K562 (cell line): Measurements from ENCODE around the gene ZNF891. TPM values are rescaled to one million over a fixed set of nuclear protein-coding genes. Genes with fewer than 3 reads are reported as not detected.

Experiments
- ATF7 ChIP-seq: fragments of 450-650 bp; IDR thresholded peaks from 2 replicates; pipeline ENCODE4 v1.7.1; 2014; ENCODE audit warnings: mild to moderate bottlenecking, moderate library complexity
- CBX1 ChIP-seq: sonication (generic); IDR thresholded peaks from 2 replicates; pipeline ENCODE4 v1.6.1; 2016; ENCODE audit warnings: antibody characterized with exemption, low read depth, mild to moderate bottlenecking
- CHD1 ChIP-seq: fragments of 200-600 bp; sonication (generic); IDR thresholded peaks from one replicate; pipeline ENCODE4 v1.6.1; 2012; ENCODE audit warnings: mild to moderate bottlenecking, moderate library complexity, low read length, inconsistent platforms
- CHD2 ChIP-seq: IDR thresholded peaks from 2 replicates; pipeline ENCODE4 v1.6.1; 2011; ENCODE audit warnings: low read depth, low read length
- CTCFL ChIP-seq: IDR thresholded peaks from 2 replicates; pipeline ENCODE4 v1.6.1; 2011; ENCODE audit warnings: borderline replicate concordance, low read depth, mild to moderate bottlenecking, moderate library complexity, low read length; ENCODE audit not compliant: insufficient read depth, poor library complexity, severe bottlenecking
- ELF1 ChIP-seq: fragments of 200-800 bp; sonication (Bioruptor generic); IDR thresholded peaks from 2 replicates; pipeline ENCODE4 v1.6.1; 2016; ENCODE audit warnings: missing genetic modification characterization, missing compliant biosample characterization
- GTF2A2 ChIP-seq: IDR thresholded peaks from 2 replicates; pipeline ENCODE4 v1.6.1; 2016; ENCODE audit warnings: mild to moderate bottlenecking, missing genetic modification characterization, missing compliant biosample characterization
- KAT2B ChIP-seq: IDR thresholded peaks from one replicate; pipeline ENCODE4 v1.6.1; 2012; ENCODE audit warnings: low read depth, mild to moderate bottlenecking, control low read depth, inconsistent platforms, low read length, moderate library complexity
- KDM2B ChIP-seq: fragments of 250-450 bp; sonication (Bioruptor Pico); IDR thresholded peaks from 2 replicates; pipeline ENCODE4 v1.8.0; 2021; ENCODE audit warnings: mild to moderate bottlenecking, moderate library complexity
- MCM2 ChIP-seq: fragments of 450-650 bp; IDR thresholded peaks from 2 replicates; pipeline ENCODE4 v1.6.1; 2017; ENCODE audit warnings: low read depth, mild to moderate bottlenecking
- MEIS2 ChIP-seq: fragments of 450-650 bp; IDR thresholded peaks from 2 replicates; pipeline ENCODE4 v1.6.1; 2014; ENCODE audit warnings: mild to moderate bottlenecking; ENCODE audit not compliant: partially characterized antibody
- NBN ChIP-seq: fragments of 450-650 bp; IDR thresholded peaks from 2 replicates; pipeline ENCODE4 v1.6.1; 2016; ENCODE audit warnings: low read depth, mild to moderate bottlenecking
- NR2C1 ChIP-seq, 2 experiments: fragments of 450-650 bp; IDR thresholded peaks; 2 replicates each; pipeline ENCODE4 v1.6.1; 2017; ENCODE audit warnings: mild to moderate bottlenecking in 2 of 2, antibody characterized with exemption in 1 of 2, inconsistent platforms in 1 of 2, missing compliant biosample characterization in 1 of 2, missing genetic modification characterization in 1 of 2
- RBBP5 ChIP-seq: fragments of 200-600 bp; sonication (generic); IDR thresholded peaks from 2 replicates; pipeline ENCODE4 v1.6.1; 2012; ENCODE audit warnings: borderline replicate concordance, mild to moderate bottlenecking, low read length, control low read depth, inconsistent platforms; ENCODE audit not compliant: insufficient read depth, poor library complexity, severe bottlenecking
- RBM15 ChIP-seq: fragments of 200-400 bp; formaldehyde crosslinking; IDR thresholded peaks from 2 replicates; pipeline ENCODE4 v1.6.1; 2018; ENCODE audit warnings: mild to moderate bottlenecking, low read length, moderate library complexity; ENCODE audit not compliant: insufficient read depth
- RREB1 ChIP-seq: fragments of 250-450 bp; sonication (Bioruptor Pico); IDR thresholded peaks from 2 replicates; pipeline ENCODE4 v1.4.0; 2020
- SIX5 ChIP-seq, 2 experiments: IDR thresholded peaks; 2 replicates each; pipeline ENCODE4 v1.6.1; 2011; ENCODE audit warnings: low read length in 2 of 2, borderline replicate concordance in 1 of 2, low read depth in 1 of 2, mild to moderate bottlenecking in 1 of 2, moderate library complexity in 1 of 2; ENCODE audit not compliant: insufficient read depth in 1 of 2
- ZFP91 ChIP-seq: sonication (generic); formaldehyde crosslinking; IDR thresholded peaks from 2 replicates; pipeline ENCODE4 v1.8.0; 2022; ENCODE audit warnings: mild to moderate bottlenecking, missing genetic modification reagents
- ZKSCAN8 ChIP-seq: fragments of 200-800 bp; sonication (Bioruptor generic); IDR thresholded peaks from 2 replicates; pipeline ENCODE4 v1.6.1; 2016; ENCODE audit warnings: missing genetic modification characterization, missing compliant biosample characterization
- ZNF165 ChIP-seq: fragments of 250-450 bp; sonication (Bioruptor Pico); IDR thresholded peaks from 2 replicates; pipeline ENCODE4 v1.4.0; 2020; ENCODE audit warnings: borderline replicate concordance
- polyA plus RNA-seq, 8 experiments: library from polyadenylated mRNA; depleted of rRNA in 4 of 8; stranded (reverse) in 5 of 8; unstranded in 3 of 8; fragments of >200 nt; fragmentation: Nextera tagmentation in 2 of 8; fragmentation: Illumina TruSeq in 1 of 8; extraction: Ambion mirVana in 2 of 8; extraction: Trizol in 1 of 8; gene quantifications; 2 replicates each; pipeline versions ENCODE4 v1.2.1 to v1.2.3, GENCODE V29; 2011 to 2014; ENCODE audit warnings: inconsistent platforms in 1 of 8, missing spikeins in 1 of 8
- total RNA-seq, 7 experiments: library from RNA; depleted of rRNA in 6 of 7; stranded (reverse); fragments of >200 nt in 6 of 7; fragmentation: Illumina TruSeq in 2 of 7; extraction: Trizol in 2 of 7; gene quantifications; 2 replicates each; pipeline versions ENCODE4 v1.2.1 to v1.2.3, GENCODE V29; 2011 to 2021; ENCODE audit warnings: low replicate concordance in 1 of 7

ZNF891 gene
- total and polyA plus RNA-seq, 9 of the 15 experiments (the other 6 are each of a cell fraction or from before 2014, with no cell fraction given), result 0.41 to 2.0 (median 1.3) TPM

- TF ChIP-seq ZNF165, result no peak
- no peak for TF ChIP-seq KAT2B
- TF ChIP-seq CBX1, result no peak
- no peak for TF ChIP-seq RBM15
- 0 out of 2 replicates have a peak, but pooled peaks have one; percentile 49 for TF ChIP-seq ZKSCAN8 (CRISPR knock-in tag)
- TF ChIP-seq CTCFL, result no peak
- TF ChIP-seq KDM2B, result no peak
- peak; percentile 82 to 93 for TF ChIP-seq SIX5 (IDR thresholded peaks at IDR 0.05; ENCODE audit: borderline replicate concordance in 1 of 2, insufficient read depth in 1 of 2, low read depth in 1 of 2, low read length in 2 of 2)
- TF ChIP-seq CHD2, result no peak
- TF ChIP-seq GTF2A2 (tag), result no peak
- TF ChIP-seq MEIS2, result no peak
- TF ChIP-seq MCM2, result no peak
- no peak for TF ChIP-seq CHD1
- no peak for TF ChIP-seq ZFP91 (CRISPR knock-in tag)
- peak; percentile 75 for TF ChIP-seq ATF7
- peak; percentile 99 for TF ChIP-seq ELF1
- TF ChIP-seq RREB1 (CRISPR knock-in tag), result no peak
- TF ChIP-seq RBBP5, result no peak
- peak; percentile 79; the same call in 1 of the 2 replicates for TF ChIP-seq NR2C1 (IDR thresholded peaks at IDR 0.05)
- peak; percentile 92 for TF ChIP-seq NR2C1 (tag; IDR thresholded peaks at IDR 0.05)
- 0 out of 2 replicates have a peak, but pooled peaks have one; percentile 24 for TF ChIP-seq NBN
Measured at GRCh38 chr12:133080026-133080367, 50.1 kb downstream of the ZNF891 start (continued).
